ENCODE data around the gene ELF4. TPM values are rescaled to one million over a fixed set of nuclear protein-coding genes. Genes with fewer than 3 reads are reported as not detected.

The ELF4 gene
- total and polyA plus RNA-seq, 2 experiments from 2014 or later, result 0.50 to 1.8 TPM

DNA sequence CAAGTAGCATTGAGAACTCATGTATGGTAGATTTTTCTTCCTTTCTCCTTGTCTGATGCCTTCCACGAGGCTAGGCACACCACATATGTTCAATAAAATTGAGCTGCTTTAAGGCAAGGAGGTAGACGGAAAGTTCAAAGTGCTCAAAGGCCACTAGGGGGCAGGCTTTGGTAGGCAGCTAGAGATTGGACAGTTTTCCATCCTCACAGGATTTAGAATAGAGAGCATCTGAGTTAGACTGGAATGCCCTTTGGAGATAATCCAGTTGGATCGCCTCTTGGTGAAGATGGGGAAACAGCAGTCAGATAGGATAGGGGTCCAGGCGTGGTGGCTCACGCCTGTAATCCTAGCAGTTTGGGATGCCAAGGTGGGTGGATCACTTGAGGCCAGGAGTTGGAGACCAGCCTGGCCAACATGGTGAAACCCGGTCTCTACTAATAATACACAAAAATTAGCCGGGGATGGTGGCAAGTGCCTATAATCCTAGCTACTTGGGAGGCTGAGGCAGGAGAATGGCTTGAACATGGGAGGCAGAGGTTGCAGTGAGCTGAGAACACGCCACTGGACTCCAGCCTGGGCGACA is 30.4 kb downstream of the ELF4 start (continued):
- TF ChIP-seq, protein P1, sequence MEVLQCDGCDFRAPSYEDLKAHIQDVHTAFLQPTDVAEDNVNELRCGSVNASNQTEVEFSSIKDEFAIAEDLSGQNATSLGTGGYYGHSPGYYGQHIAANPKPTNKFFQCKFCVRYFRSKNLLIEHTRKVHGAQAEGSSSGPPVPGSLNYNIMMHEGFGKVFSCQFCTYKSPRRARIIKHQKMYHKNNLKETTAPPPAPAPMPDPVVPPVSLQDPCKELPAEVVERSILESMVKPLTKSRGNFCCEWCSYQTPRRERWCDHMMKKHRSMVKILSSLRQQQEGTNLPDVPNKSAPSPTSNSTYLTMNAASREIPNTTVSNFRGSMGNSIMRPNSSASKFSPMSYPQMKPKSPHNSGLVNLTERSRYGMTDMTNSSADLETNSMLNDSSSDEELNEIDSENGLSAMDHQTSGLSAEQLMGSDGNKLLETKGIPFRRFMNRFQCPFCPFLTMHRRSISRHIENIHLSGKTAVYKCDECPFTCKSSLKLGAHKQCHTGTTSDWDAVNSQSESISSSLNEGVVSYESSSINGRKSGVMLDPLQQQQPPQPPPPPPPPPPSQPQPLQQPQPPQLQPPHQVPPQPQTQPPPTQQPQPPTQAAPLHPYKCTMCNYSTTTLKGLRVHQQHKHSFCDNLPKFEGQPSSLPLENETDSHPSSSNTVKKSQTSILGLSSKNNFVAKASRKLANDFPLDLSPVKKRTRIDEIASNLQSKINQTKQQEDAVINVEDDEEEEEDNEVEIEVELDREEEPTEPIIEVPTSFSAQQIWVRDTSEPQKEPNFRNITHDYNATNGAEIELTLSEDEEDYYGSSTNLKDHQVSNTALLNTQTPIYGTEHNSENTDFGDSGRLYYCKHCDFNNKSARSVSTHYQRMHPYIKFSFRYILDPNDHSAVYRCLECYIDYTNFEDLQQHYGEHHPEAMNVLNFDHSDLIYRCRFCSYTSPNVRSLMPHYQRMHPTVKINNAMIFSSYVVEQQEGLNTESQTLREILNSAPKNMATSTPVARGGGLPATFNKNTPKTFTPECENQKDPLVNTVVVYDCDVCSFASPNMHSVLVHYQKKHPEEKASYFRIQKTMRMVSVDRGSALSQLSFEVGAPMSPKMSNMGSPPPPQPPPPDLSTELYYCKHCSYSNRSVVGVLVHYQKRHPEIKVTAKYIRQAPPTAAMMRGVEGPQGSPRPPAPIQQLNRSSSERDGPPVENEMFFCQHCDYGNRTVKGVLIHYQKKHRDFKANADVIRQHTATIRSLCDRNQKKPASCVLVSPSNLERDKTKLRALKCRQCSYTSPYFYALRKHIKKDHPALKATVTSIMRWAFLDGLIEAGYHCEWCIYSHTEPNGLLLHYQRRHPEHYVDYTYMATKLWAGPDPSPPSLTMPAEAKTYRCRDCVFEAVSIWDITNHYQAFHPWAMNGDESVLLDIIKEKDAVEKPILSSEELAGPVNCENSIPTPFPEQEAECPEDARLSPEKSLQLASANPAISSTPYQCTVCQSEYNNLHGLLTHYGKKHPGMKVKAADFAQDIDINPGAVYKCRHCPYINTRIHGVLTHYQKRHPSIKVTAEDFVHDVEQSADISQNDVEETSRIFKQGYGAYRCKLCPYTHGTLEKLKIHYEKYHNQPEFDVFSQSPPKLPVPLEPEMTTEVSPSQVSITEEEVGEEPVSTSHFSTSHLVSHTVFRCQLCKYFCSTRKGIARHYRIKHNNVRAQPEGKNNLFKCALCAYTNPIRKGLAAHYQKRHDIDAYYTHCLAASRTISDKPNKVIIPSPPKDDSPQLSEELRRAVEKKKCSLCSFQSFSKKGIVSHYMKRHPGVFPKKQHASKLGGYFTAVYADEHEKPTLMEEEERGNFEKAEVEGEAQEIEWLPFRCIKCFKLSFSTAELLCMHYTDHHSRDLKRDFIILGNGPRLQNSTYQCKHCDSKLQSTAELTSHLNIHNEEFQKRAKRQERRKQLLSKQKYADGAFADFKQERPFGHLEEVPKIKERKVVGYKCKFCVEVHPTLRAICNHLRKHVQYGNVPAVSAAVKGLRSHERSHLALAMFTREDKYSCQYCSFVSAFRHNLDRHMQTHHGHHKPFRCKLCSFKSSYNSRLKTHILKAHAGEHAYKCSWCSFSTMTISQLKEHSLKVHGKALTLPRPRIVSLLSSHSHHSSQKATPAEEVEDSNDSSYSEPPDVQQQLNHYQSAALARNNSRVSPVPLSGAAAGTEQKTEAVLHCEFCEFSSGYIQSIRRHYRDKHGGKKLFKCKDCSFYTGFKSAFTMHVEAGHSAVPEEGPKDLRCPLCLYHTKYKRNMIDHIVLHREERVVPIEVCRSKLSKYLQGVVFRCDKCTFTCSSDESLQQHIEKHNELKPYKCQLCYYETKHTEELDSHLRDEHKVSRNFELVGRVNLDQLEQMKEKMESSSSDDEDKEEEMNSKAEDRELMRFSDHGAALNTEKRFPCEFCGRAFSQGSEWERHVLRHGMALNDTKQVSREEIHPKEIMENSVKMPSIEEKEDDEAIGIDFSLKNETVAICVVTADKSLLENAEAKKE (CRISPR knock-in tag; IDR thresholded peaks at IDR 0.05), result no peak

DNA sequence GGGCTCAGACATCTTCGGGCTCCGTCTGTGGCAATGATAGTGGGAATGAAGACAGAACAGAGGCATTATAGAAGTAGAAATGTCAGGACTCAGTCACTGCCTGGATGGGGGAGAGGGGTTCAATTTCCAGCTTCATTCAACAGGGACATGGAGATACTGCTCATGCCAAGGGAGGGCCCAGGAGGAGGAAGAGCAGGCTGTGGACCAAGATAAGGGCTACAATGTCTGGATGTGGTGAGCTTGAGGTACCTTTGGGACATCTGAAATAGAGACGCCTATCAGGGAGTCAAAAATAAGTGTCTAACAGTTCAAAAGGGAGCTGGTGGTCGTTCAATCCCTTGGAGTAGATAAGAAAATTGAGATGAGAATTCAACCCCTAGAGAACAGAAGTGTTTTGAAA is 34.5 kb downstream of the ELF4 start:
- no peaks in the 10 kb centered on the region for H3K9me3 Mint-ChIP-seq
- no peak for TF ChIP-seq EZH2 (IDR thresholded peaks at IDR 0.05; ENCODE audit: low read depth, unreplicated experiment)
- TF ChIP-seq, protein P2, sequence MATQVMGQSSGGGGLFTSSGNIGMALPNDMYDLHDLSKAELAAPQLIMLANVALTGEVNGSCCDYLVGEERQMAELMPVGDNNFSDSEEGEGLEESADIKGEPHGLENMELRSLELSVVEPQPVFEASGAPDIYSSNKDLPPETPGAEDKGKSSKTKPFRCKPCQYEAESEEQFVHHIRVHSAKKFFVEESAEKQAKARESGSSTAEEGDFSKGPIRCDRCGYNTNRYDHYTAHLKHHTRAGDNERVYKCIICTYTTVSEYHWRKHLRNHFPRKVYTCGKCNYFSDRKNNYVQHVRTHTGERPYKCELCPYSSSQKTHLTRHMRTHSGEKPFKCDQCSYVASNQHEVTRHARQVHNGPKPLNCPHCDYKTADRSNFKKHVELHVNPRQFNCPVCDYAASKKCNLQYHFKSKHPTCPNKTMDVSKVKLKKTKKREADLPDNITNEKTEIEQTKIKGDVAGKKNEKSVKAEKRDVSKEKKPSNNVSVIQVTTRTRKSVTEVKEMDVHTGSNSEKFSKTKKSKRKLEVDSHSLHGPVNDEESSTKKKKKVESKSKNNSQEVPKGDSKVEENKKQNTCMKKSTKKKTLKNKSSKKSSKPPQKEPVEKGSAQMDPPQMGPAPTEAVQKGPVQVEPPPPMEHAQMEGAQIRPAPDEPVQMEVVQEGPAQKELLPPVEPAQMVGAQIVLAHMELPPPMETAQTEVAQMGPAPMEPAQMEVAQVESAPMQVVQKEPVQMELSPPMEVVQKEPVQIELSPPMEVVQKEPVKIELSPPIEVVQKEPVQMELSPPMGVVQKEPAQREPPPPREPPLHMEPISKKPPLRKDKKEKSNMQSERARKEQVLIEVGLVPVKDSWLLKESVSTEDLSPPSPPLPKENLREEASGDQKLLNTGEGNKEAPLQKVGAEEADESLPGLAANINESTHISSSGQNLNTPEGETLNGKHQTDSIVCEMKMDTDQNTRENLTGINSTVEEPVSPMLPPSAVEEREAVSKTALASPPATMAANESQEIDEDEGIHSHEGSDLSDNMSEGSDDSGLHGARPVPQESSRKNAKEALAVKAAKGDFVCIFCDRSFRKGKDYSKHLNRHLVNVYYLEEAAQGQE (IDR thresholded peaks at IDR 0.05; ENCODE audit: unreplicated experiment), result no peak
- no peak for TF ChIP-seq ZNF114 (CRISPR knock-in tag; IDR thresholded peaks at IDR 0.05)
- TF ChIP-seq, protein P1 (CRISPR knock-in tag; IDR thresholded peaks at IDR 0.05), result no peak
- TF ChIP-seq NANOG (IDR thresholded peaks at IDR 0.05; ENCODE audit: borderline replicate concordance), result no peak

More for the DNA sequence above, 34.5 kb downstream of the ELF4 start:
- Mint-ChIP-seq H3K27ac (no peak overlapping the region), H3K4me3 (no peak overlapping the region), H3K36me3 (ENCODE audit: low read depth) (no peaks in the 10 kb centered on the region), H3K4me1 (no peaks in the 10 kb centered on the region), H3K27me3 (ENCODE audit: insufficient read depth, low read depth, poor library complexity) (peaks cover 7% of the 10 kb centered on the region)
- Histone ChIP-seq H3K36me3 (ENCODE audit: insufficient read depth) (no peaks in the 10 kb centered on the region), H3K79me2 (replicated peaks; ENCODE audit: insufficient read depth) (no peaks in the 10 kb centered on the region), H3K4me3 (no peak overlapping the region), H3K27ac (ENCODE audit: low read depth) (no peak overlapping the region), H3K27me3 (ENCODE audit: insufficient read depth) (no peaks in the 10 kb centered on the region), H3K4me2 (no peak overlapping the region), H3F3A (replicated peaks; ENCODE audit: low read depth) (no peaks in the 10 kb centered on the region), H4K20me1 (replicated peaks; ENCODE audit: insufficient read depth) (no peaks in the 10 kb centered on the region), H2AFZ (no peak overlapping the region), H3K4me1 (ENCODE audit: insufficient read depth) (no peaks in the 10 kb centered on the region), H3K9me2 (ENCODE audit: insufficient read depth) (no peaks in the 10 kb centered on the region)
- DNase-seq (ENCODE audit: low spot score) (no peak), ATAC-seq (no peak)
